HCT116 (cell line): ENCODE data around the gene DPP4. TPM values are rescaled to one million over a fixed set of nuclear protein-coding genes. Genes with fewer than 3 reads are reported as not detected.

ENCODE experiments used
- ATAC-seq: fragments of 200-7000 bp; cut with Tn5 transposase; 2 replicates; pipeline ENCODE4 v1.9.1; 2020; ENCODE audit warnings: mild to moderate bottlenecking, moderate library complexity
- BruUV-seq: library from RNA; stranded (reverse); fragments of 400-500 nt; replicated peaks from 2 replicates; lab custom pipeline; 2021; lab: Mats Ljungman, UMichigan
- CTCF ChIA-PET: fragments of 300-600 bp; sonication (Branson Sonifier 250); formaldehyde crosslinking; loops from one replicate; lab custom pipeline; 2021; ENCODE audit warnings: antibody characterized with exemption; lab: Charles Lee
- POLR2A ChIA-PET: fragments of 300-600, 350-600 bp; sonication (Branson Sonifier 250); formaldehyde crosslinking; loops from one replicate; lab custom pipeline; 2021; ENCODE audit warnings: antibody characterized with exemption; lab: Charles Lee
- RAD21 ChIA-PET, 2 experiments: fragments of 300-600 bp; sonication (Branson Sonifier 250); formaldehyde crosslinking; loops; one replicate each; lab custom pipeline; 2023; ENCODE audit warnings: low total read pairs in 2 of 2; ENCODE audit not compliant: uncharacterized antibody in 2 of 2, unreplicated experiment in 2 of 2, low non-redundant PET in 1 of 2; lab: Charles Lee
- DNase-seq: peaks from one replicate; pipeline ENCODE4 v3.0.0-alpha.2; 2010; ENCODE audit warnings: low read depth, low spot score
- H2AFZ ChIP-seq: fragments of 200-600 bp; shearing (Covaris generic), sonication (generic); 2 replicates; pipeline ENCODE4 v1.6.1; 2017; ENCODE audit warnings: low read depth, mixed run types, mixed read lengths, antibody characterized with exemption, low read length; ENCODE audit not compliant: poor library complexity, severe bottlenecking
- H3K27ac ChIP-seq: 2 replicates; pipeline ENCODE4 v1.5.1; 2012; ENCODE audit warnings: low read depth, low read length
- H3K27me3 ChIP-seq: fragments of 200-600 bp; sonication (generic); 2 replicates; pipeline ENCODE4 v1.6.1; 2016; ENCODE audit warnings: mixed run types, low read length, mixed read lengths; ENCODE audit not compliant: insufficient read depth
- H3K36me3 ChIP-seq, 2 experiments: fragments of 200-500 bp in 1 of 2; fragments of 200-600 bp in 1 of 2; sonication (Bioruptor generic) in 1 of 2; sonication (generic) in 1 of 2; 2 replicates each; pipeline versions ENCODE4 v1.5.1 to v1.6.1; 2014 to 2016; ENCODE audit warnings: low read length in 2 of 2, inconsistent platforms in 1 of 2, mixed read lengths in 1 of 2, mixed run types in 1 of 2; ENCODE audit not compliant: insufficient read depth in 2 of 2, control insufficient read depth in 1 of 2
- H3K4me1 ChIP-seq, 2 experiments: fragments of 200-600 bp in 1 of 2; sonication (generic) in 1 of 2; 2 replicates each; pipeline versions ENCODE4 v1.5.1 to v1.6.1; 2012 to 2017; ENCODE audit warnings: low read length in 2 of 2, inconsistent platforms in 1 of 2, mild to moderate bottlenecking in 1 of 2, mixed read lengths in 1 of 2, mixed run types in 1 of 2, moderate library complexity in 1 of 2; ENCODE audit not compliant: insufficient read depth in 2 of 2, control insufficient read depth in 1 of 2
- H3K4me2 ChIP-seq: fragments of 200-600 bp; sonication (generic); 2 replicates; pipeline ENCODE4 v1.6.1; 2017; ENCODE audit warnings: mixed run types, low read length, mixed read lengths
- H3K4me3 ChIP-seq, 2 experiments: fragments of 200-600 bp in 1 of 2; sonication (generic) in 1 of 2; replicated peaks in 1 of 2; 2 replicates each; pipeline ENCODE4 v1.5.1; 2011 to 2016; ENCODE audit warnings: low read length in 2 of 2, control low read depth in 1 of 2, low read depth in 1 of 2, mild to moderate bottlenecking in 1 of 2, mixed read lengths in 1 of 2, mixed run types in 1 of 2
- H3K79me2 ChIP-seq: fragments of 200-600 bp; sonication (generic); 2 replicates; pipeline ENCODE4 v1.6.1; 2017; ENCODE audit warnings: mild to moderate bottlenecking, mixed run types, low read length, moderate library complexity, mixed read lengths; ENCODE audit not compliant: insufficient read depth
- H3K9ac ChIP-seq: fragments of 200-600 bp; sonication (generic); 2 replicates; pipeline ENCODE4 v1.6.1; 2016; ENCODE audit warnings: low read length, mixed read lengths
- H3K9me2 ChIP-seq: fragments of 200-600 bp; sonication (generic), shearing (Covaris generic); 2 replicates; pipeline ENCODE4 v1.6.1; 2017; ENCODE audit warnings: mixed run types, mild to moderate bottlenecking, moderate library complexity; ENCODE audit not compliant: insufficient read depth
- H3K9me3 ChIP-seq, 2 experiments: fragments of 200-500 bp in 1 of 2; fragments of 200-600 bp in 1 of 2; sonication (Bioruptor generic) in 1 of 2; sonication (generic) in 1 of 2; 2 replicates each; pipeline ENCODE4 v1.6.1; 2014 to 2017; ENCODE audit warnings: low read length in 2 of 2, mixed read lengths in 2 of 2, inconsistent platforms in 1 of 2, low read depth in 1 of 2, mild to moderate bottlenecking in 1 of 2, mixed run types in 1 of 2, moderate library complexity in 1 of 2; ENCODE audit not compliant: control insufficient read depth in 1 of 2, insufficient read depth in 1 of 2
- H4K20me1 ChIP-seq: fragments of 200-600 bp; sonication (generic), shearing (Covaris generic); 2 replicates; pipeline ENCODE4 v1.6.1; 2017; ENCODE audit warnings: mixed run types, mild to moderate bottlenecking, moderate library complexity; ENCODE audit not compliant: insufficient read depth
- CBX3 ChIP-seq: IDR thresholded peaks from 2 replicates; pipeline ENCODE4 v1.6.1; 2012; ENCODE audit warnings: low read depth
- EZH2 ChIP-seq: fragments of 200-600 bp; sonication (generic); IDR thresholded peaks from 2 replicates; pipeline ENCODE4 v1.6.1; 2017; ENCODE audit warnings: antibody characterized with exemption, mixed run types
- EZH2phosphoT487 ChIP-seq: fragments of 200-600 bp; IDR thresholded peaks from 2 replicates; pipeline ENCODE4 v1.6.1; 2018; ENCODE audit warnings: antibody characterized with exemption, borderline replicate concordance
- FOSL1 ChIP-seq: IDR thresholded peaks from 2 replicates; pipeline ENCODE4 v1.6.1; 2012; ENCODE audit warnings: low read depth
- JUND ChIP-seq: IDR thresholded peaks from 2 replicates; pipeline ENCODE4 v1.6.1; 2012
- POLR2AphosphoS5 ChIP-seq: IDR thresholded peaks from 2 replicates; pipeline ENCODE4 v1.6.1; 2011; ENCODE audit warnings: mild to moderate bottlenecking, low read depth, low read length, moderate library complexity
- SIN3A ChIP-seq: IDR thresholded peaks from 2 replicates; pipeline ENCODE4 v1.6.1; 2012; ENCODE audit warnings: low read depth
- SP1 ChIP-seq: IDR thresholded peaks from 2 replicates; pipeline ENCODE4 v1.6.1; 2012; ENCODE audit warnings: low read depth
- SRF ChIP-seq: IDR thresholded peaks from 2 replicates; pipeline ENCODE4 v1.6.1; 2012; ENCODE audit warnings: low read depth
- YY1 ChIP-seq: IDR thresholded peaks from 2 replicates; pipeline ENCODE4 v1.6.1; 2011; ENCODE audit warnings: low read length, low read depth, moderate library complexity, mild to moderate bottlenecking; ENCODE audit not compliant: insufficient replicate concordance; ENCODE audit errors: extremely low read depth
- ZFX ChIP-seq: fragments of 450-650 bp; IDR thresholded peaks from 2 replicates; pipeline ENCODE4 v1.6.1; 2017
- intact Hi-C: fragments of 100-400 bp; cut with micrococcal nuclease; formaldehyde crosslinking; loops from 2 replicates; pipeline ENCODE4 v1.10.0; 2022
- total RNA-seq: library from RNA; stranded (reverse); gene quantifications from one replicate; pipeline ENCODE4 v1.2.1, GENCODE V29; 2021; ENCODE audit not compliant: unreplicated experiment
- TF ChIP-seq, protein P1 (sequence below): IDR thresholded peaks from 2 replicates; pipeline ENCODE4 v1.6.1; 2012; ENCODE audit warnings: low read depth
- TF ChIP-seq, protein P2 (sequence below): IDR thresholded peaks from 2 replicates; pipeline ENCODE4 v1.6.1; 2011; ENCODE audit warnings: mild to moderate bottlenecking, low read length, moderate library complexity; ENCODE audit not compliant: insufficient replicate concordance; ENCODE audit errors: extremely low read depth
- TF ChIP-seq, protein P3 (sequence below): IDR thresholded peaks from 2 replicates; pipeline ENCODE4 v1.6.1; 2012

DPP4 gene
- total RNA-seq, 1 experiment from 2014 or later = 3.6 TPM

DNA sequence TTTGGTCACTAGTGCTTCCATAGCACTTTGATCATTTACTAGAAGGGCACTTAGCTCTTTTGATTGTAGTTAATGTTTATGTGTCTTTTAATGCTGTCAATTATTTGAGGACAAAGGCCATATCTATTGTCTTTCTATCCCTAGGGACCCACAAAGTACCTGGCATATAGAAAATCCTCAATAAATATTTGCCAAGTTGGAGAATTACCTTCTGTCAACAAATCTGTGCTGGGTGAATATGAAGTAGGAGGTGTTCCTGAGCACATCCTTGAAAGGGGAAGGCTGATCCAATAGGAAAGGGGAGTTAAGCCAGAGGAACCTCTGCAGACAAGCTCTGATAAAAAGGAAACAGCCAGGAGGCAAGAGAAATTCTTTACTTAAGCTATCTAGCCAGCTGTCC lies 8.2 kb downstream of the DPP4 start:
- RAD21 ChIA-PET = no interaction called here

DNA sequence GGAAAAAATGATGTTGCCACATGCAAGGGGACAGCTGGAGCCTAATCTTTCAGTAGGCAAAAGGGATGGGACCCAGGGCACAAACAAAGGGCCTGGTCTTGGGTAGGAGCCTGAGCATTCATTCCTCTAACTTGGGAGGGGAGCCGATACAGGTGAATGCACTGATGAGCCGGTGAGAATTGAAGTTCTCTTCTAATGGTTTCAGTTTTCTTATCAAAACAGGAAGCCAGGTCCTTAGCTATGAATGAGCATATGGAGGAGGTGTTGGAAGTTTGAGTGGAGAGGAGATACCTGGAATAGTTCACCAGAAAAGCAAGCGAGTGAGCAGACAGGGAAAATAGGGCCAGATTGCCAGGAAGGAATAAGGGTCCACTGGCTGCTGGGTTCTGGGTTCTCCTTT lies 10.1 kb downstream of the DPP4 start:
- Histone ChIP-seq H2AFZ (no peak overlapping the region), H3K9me3 (no peaks in the 10 kb centered on the region), H3K79me2 (no peaks in the 10 kb centered on the region), H3K27me3 (no peaks in the 10 kb centered on the region), H4K20me1 (no peaks in the 10 kb centered on the region), H3K9ac (no peak overlapping the region), H3K4me2 (no peak overlapping the region), H3K4me3 (no peak overlapping the region), H3K27ac (no peak overlapping the region), H3K4me1 (peaks cover 2 to 29% of the 10 kb centered on the region in 2 experiments; a peak in 2 of 4 replicates), H3K9me2 (no peaks in the 10 kb centered on the region), H3K36me3 (no peaks in the 10 kb centered on the region)
- DNase-seq (no peak), ATAC-seq (no peak)
- intact Hi-C loops = no loop called here
- no TSS peak for BruUV-seq
- ChIA-PET CTCF (no interaction called here), POLR2A (no interaction called here), RAD21 (no interaction called here)
- no peak for TF ChIP-seq FOSL1
- TF ChIP-seq EZH2phosphoT487 = no peak
- TF ChIP-seq, protein P1, sequence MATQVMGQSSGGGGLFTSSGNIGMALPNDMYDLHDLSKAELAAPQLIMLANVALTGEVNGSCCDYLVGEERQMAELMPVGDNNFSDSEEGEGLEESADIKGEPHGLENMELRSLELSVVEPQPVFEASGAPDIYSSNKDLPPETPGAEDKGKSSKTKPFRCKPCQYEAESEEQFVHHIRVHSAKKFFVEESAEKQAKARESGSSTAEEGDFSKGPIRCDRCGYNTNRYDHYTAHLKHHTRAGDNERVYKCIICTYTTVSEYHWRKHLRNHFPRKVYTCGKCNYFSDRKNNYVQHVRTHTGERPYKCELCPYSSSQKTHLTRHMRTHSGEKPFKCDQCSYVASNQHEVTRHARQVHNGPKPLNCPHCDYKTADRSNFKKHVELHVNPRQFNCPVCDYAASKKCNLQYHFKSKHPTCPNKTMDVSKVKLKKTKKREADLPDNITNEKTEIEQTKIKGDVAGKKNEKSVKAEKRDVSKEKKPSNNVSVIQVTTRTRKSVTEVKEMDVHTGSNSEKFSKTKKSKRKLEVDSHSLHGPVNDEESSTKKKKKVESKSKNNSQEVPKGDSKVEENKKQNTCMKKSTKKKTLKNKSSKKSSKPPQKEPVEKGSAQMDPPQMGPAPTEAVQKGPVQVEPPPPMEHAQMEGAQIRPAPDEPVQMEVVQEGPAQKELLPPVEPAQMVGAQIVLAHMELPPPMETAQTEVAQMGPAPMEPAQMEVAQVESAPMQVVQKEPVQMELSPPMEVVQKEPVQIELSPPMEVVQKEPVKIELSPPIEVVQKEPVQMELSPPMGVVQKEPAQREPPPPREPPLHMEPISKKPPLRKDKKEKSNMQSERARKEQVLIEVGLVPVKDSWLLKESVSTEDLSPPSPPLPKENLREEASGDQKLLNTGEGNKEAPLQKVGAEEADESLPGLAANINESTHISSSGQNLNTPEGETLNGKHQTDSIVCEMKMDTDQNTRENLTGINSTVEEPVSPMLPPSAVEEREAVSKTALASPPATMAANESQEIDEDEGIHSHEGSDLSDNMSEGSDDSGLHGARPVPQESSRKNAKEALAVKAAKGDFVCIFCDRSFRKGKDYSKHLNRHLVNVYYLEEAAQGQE = no peak
- TF ChIP-seq POLR2AphosphoS5 = no peak
- no peak for TF ChIP-seq ZFX
- TF ChIP-seq SRF = no peak
- no peak for TF ChIP-seq EZH2
- no peak for TF ChIP-seq CBX3
- TF ChIP-seq YY1 = no peak
- TF ChIP-seq, protein P2, sequence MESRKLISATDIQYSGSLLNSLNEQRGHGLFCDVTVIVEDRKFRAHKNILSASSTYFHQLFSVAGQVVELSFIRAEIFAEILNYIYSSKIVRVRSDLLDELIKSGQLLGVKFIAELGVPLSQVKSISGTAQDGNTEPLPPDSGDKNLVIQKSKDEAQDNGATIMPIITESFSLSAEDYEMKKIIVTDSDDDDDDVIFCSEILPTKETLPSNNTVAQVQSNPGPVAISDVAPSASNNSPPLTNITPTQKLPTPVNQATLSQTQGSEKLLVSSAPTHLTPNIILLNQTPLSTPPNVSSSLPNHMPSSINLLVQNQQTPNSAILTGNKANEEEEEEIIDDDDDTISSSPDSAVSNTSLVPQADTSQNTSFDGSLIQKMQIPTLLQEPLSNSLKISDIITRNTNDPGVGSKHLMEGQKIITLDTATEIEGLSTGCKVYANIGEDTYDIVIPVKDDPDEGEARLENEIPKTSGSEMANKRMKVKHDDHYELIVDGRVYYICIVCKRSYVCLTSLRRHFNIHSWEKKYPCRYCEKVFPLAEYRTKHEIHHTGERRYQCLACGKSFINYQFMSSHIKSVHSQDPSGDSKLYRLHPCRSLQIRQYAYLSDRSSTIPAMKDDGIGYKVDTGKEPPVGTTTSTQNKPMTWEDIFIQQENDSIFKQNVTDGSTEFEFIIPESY = no peak
- no peak for TF ChIP-seq SP1
- no peak for TF ChIP-seq SIN3A
- no peak for TF ChIP-seq JUND
- TF ChIP-seq, protein P3, sequence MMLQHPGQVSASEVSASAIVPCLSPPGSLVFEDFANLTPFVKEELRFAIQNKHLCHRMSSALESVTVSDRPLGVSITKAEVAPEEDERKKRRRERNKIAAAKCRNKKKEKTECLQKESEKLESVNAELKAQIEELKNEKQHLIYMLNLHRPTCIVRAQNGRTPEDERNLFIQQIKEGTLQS = no peak

More for the DNA sequence above, 8.2 kb downstream of the DPP4 start:
- BruUV-seq = no TSS peak
- ATAC-seq (no peak), DNase-seq (no peak)
- H4K20me1 ChIP-seq = no peaks in the 10 kb centered on the region
- H3K4me1 ChIP-seq = peaks cover 2 to 20% of the 10 kb centered on the region in 2 experiments; a peak in 2 of 4 replicates
- H3K4me2 ChIP-seq = no peak overlapping the region
- intact Hi-C loops = no loop called here
- ChIA-PET CTCF (no interaction called here), POLR2A (interaction anchor here (0.6 kb wide), 1 partner anchor 31 kb away, joined by 3 read pairs; no protein-coding TSS in a partner anchor)
- no peaks in the 10 kb centered on the region for H3K9me3 ChIP-seq
- no peak overlapping the region for H3K4me3 ChIP-seq
- no peaks in the 10 kb centered on the region for H3K79me2 ChIP-seq
- no peaks in the 10 kb centered on the region for H3K27me3 ChIP-seq
- no peak overlapping the region for H2AFZ ChIP-seq
- no peak for TF ChIP-seq ZFX
- TF ChIP-seq, all 23 proteins: peak for 0
- H3K9ac ChIP-seq = no peak overlapping the region
- H3K36me3 ChIP-seq = no peaks in the 10 kb centered on the region
- no peaks in the 10 kb centered on the region for H3K9me2 ChIP-seq
- H3K27ac ChIP-seq = no peak overlapping the region
